Ishikawa (cell line): ENCODE results near the gene CIBAR2.

Experiments used
- TCF12 ChIP-seq: IDR thresholded peaks from 2 replicates; pipeline ENCODE4 v1.6.1; 2012; ENCODE audit warnings: low read depth
- YY1 ChIP-seq: IDR thresholded peaks from 2 replicates; pipeline ENCODE4 v1.6.1; 2012; ENCODE audit warnings: low read depth
- TF ChIP-seq, protein P1 (sequence below): IDR thresholded peaks from 2 replicates; pipeline ENCODE4 v1.6.1; 2012; ENCODE audit warnings: low read depth, mild to moderate bottlenecking
- TF ChIP-seq, protein P2 (sequence below): IDR thresholded peaks from 2 replicates; pipeline ENCODE4 v1.6.1; 2012

- TF ChIP-seq TCF12 (no peak), YY1 (no peak)
- TF ChIP-seq, protein P1, sequence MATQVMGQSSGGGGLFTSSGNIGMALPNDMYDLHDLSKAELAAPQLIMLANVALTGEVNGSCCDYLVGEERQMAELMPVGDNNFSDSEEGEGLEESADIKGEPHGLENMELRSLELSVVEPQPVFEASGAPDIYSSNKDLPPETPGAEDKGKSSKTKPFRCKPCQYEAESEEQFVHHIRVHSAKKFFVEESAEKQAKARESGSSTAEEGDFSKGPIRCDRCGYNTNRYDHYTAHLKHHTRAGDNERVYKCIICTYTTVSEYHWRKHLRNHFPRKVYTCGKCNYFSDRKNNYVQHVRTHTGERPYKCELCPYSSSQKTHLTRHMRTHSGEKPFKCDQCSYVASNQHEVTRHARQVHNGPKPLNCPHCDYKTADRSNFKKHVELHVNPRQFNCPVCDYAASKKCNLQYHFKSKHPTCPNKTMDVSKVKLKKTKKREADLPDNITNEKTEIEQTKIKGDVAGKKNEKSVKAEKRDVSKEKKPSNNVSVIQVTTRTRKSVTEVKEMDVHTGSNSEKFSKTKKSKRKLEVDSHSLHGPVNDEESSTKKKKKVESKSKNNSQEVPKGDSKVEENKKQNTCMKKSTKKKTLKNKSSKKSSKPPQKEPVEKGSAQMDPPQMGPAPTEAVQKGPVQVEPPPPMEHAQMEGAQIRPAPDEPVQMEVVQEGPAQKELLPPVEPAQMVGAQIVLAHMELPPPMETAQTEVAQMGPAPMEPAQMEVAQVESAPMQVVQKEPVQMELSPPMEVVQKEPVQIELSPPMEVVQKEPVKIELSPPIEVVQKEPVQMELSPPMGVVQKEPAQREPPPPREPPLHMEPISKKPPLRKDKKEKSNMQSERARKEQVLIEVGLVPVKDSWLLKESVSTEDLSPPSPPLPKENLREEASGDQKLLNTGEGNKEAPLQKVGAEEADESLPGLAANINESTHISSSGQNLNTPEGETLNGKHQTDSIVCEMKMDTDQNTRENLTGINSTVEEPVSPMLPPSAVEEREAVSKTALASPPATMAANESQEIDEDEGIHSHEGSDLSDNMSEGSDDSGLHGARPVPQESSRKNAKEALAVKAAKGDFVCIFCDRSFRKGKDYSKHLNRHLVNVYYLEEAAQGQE, result no peak
- TF ChIP-seq, protein P2, sequence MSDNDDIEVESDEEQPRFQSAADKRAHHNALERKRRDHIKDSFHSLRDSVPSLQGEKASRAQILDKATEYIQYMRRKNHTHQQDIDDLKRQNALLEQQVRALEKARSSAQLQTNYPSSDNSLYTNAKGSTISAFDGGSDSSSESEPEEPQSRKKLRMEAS, result no peak
These were observed 56.0 kb downstream of the CIBAR2 start for GRCh38 chr16:85056211-85056748.
